Fibroblast of upper back skin (primary cell): ENCODE results near the gene PPP4R3B.
"Not testable (repeated sequence)": the region's sequence is repeated elsewhere in the genome, so short reads cannot be mapped to it uniquely, and the experiment has no call there.

ENCODE experiments used
- DNase-seq: peaks from one replicate; pipeline ENCODE4 v3.0.0-alpha.2; 2013

Gene PPP4R3B

GRCh38 chr2:55617175-55618024, at the start of gene PPP4R3B:
Gene PPP4R3B, minus strand, starts transcription at chr2:55617622. Its CDS starts 337 bp downstream, at chr2:55617285.
- peak; percentile 100 for DNase-seq

- DNase-seq: no peak
These were observed 35.8 kb upstream of the PPP4R3B start for GRCh38 chr2:55653255-55653654.

- peak; percentile 5 for DNase-seq
These were observed 31.8 kb upstream of the PPP4R3B start for GRCh38 chr2:55649211-55649610.

GRCh38 chr2:55636831-55637230, 19.4 kb upstream of the PPP4R3B start:
- no peak for DNase-seq

GRCh38 chr2:55628931-55629330, 11.5 kb upstream of the PPP4R3B start:
- no peak for DNase-seq

GRCh38 chr2:55627915-55628314, 10.5 kb upstream of the PPP4R3B start:
- no peak for DNase-seq

- no peak for DNase-seq
These were observed 4.4 kb upstream of the PPP4R3B start for GRCh38 chr2:55621802-55622201.

- DNase-seq: no peak
These were observed 2.8 kb upstream of the PPP4R3B start for GRCh38 chr2:55620123-55620779.

GRCh38 chr2:55618275-55619055, 1.0 kb upstream of the PPP4R3B start:
- peak; percentile 42 for DNase-seq

GRCh38 chr2:55618025-55618274, 528 bp upstream of the PPP4R3B start:
- no peak for DNase-seq

- DNase-seq: peak; percentile 40
These were observed 759 bp downstream of the PPP4R3B start for GRCh38 chr2:55616551-55617174.

- no peak for DNase-seq
These were observed 5.4 kb downstream of the PPP4R3B start for GRCh38 chr2:55611997-55612396.

- DNase-seq: no peak
These were observed 6.3 kb downstream of the PPP4R3B start for GRCh38 chr2:55610954-55611743.

- no peak for DNase-seq
These were observed 7.4 kb downstream of the PPP4R3B start for GRCh38 chr2:55609938-55610578.

GRCh38 chr2:55609193-55609794, 8.1 kb downstream of the PPP4R3B start:
- DNase-seq: no peak

- no peak for DNase-seq
These were observed 9.7 kb downstream of the PPP4R3B start for GRCh38 chr2:55607717-55608116.

- no peak for DNase-seq
These were observed 13.3 kb downstream of the PPP4R3B start for GRCh38 chr2:55604027-55604565.

- no peak for DNase-seq
These were observed 15.6 kb downstream of the PPP4R3B start for GRCh38 chr2:55601849-55602248.

- no peak for DNase-seq
These were observed 19.2 kb downstream of the PPP4R3B start for GRCh38 chr2:55598056-55598795.

GRCh38 chr2:55596795-55597194, 20.6 kb downstream of the PPP4R3B start:
- DNase-seq: not testable (repeated sequence)
